Spinal cord (tissue), 10 donors: ENCODE results near the gene ATAD3A. TPM values are rescaled to one million over a fixed set of nuclear protein-coding genes. Genes with fewer than 3 reads are reported as not detected.

Experiments used
- DNase-seq, 6 donors: peaks; one replicate each; pipeline versions ENCODE4 v3.0.0 to v3.0.0-alpha.2; 2013 to 2015; ENCODE audit warnings: low spot score in 6 of 6, low read depth in 4 of 6
- H3K27ac ChIP-seq: one replicate; pipeline ENCODE4 v1.5.1; 2013; ENCODE audit warnings: low read depth, low read length, control low read depth
- H3K27me3 ChIP-seq: one replicate; pipeline ENCODE4 v1.6.1; 2013; ENCODE audit warnings: low read length; ENCODE audit not compliant: control insufficient read depth, insufficient read depth
- H3K36me3 ChIP-seq: one replicate; pipeline ENCODE4 v1.6.1; 2013; ENCODE audit warnings: low read length; ENCODE audit not compliant: control insufficient read depth, insufficient read depth
- H3K4me1 ChIP-seq: one replicate; pipeline ENCODE4 v1.6.1; 2013; ENCODE audit warnings: low read length; ENCODE audit not compliant: control insufficient read depth, insufficient read depth
- H3K4me3 ChIP-seq: one replicate; pipeline ENCODE4 v1.5.1; 2013; ENCODE audit warnings: low read depth, low read length, control low read depth
- H3K9me3 ChIP-seq: one replicate; pipeline ENCODE4 v1.6.1; 2013; ENCODE audit warnings: low read length; ENCODE audit not compliant: control insufficient read depth, insufficient read depth
- WGBS: methylation state at CpG from one replicate; pipeline ENCODE4 v1.1.5; 2013; ENCODE audit warnings: missing lambda C conversion rate; ENCODE audit not compliant: insufficient coverage; 5-methylcytosine and 5-hydroxymethylcytosine counted together
- polyA plus RNA-seq, 2 donors: library from polyadenylated mRNA; unstranded; fragments of 120-200 nt; gene quantifications; one replicate each; pipeline ENCODE4 v1.2.1, GENCODE V29; 2013; ENCODE audit not compliant: insufficient read length in 2 of 2
- total RNA-seq, 2 donors: library from RNA; depleted of rRNA in 1 of 2; stranded (reverse); fragments of 120-200 nt in 1 of 2; fragments of >200 nt in 1 of 2; gene quantifications; one replicate each; pipeline versions ENCODE4 v1.2.3 to v1.2.4, GENCODE V29; 2013 to 2014
- donor health status: healthy.

The ATAD3A gene
- total and polyA plus RNA-seq, 4 donors, result 9.0 to 45.7 (median 27.5) TPM

DNA sequence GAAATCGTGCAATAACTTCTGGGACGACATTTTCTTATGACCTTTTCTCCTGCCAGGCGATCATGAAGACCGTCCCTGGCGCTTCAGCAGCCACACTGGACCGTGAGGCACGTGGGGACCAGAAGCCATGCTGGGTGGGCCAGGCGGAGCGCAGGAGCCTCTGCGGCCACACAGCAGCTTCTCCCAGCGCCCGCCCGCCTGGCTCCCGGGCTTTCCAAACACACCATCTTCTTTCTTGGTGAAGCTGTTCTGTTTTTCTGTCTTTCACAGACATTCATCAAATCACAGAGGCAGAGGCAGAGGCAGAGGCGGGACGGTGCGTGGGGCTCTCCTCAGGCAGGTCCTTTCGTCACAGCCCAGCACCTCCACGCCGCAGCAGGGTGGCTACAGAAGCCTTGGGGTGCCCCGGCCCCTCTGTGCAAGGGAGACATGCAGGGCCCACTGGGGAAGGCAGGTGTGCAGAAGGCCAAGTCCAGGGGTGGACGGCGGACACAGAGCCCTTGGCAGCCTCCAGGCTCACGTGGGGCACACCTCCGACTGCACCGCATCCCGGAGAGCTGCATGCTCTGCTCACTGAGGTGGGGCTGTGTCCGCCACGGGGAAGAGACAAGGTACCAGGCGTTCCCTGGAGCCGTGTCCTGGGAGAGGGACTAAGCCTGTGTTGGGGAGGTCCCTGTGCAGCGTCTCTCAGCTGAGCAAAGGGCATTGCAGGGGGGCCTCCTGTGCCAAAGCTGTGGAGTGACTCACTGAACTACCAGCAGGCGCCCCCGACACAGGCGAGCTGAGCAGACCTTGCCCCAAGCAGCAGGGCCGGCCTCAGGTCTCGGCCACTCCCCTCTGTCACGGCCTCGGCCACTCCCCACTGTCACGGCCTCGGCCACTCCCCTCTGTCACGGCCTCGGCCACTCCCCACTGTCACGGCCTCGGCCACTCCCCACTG, 31.1 kb downstream of the ATAD3A start:
- 90% methylated on average over 39 of the region's 45 CpGs for WGBS
- Histone ChIP-seq H3K36me3 (peaks cover 82% of the 10 kb centered on the region), H3K9me3 (no peaks in the 10 kb centered on the region), H3K27me3 (no peaks in the 10 kb centered on the region), H3K27ac (no peak overlapping the region), H3K4me3 (no peak overlapping the region), H3K4me1 (peaks cover 28% of the 10 kb centered on the region)
- DNase-seq, result no peak

DNA sequence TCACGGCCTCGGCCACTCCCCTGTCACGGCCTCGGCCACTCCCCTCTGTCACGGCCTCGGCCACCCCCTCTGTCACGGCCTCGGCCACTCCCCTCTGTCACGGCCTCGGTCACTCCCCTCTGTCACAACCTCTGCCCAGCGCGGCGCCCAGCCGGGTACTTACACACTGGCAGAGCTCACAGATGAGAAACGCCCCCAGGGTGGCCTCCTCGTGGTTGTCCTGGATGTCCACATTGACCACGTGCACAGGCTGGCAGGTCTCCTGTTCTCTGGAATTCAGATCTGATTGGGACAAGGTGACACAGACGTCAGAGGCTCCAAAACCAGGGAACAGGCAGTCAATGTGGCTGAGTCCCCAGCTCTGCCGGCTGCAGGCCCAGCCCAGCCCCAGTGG, 31.7 kb downstream of the ATAD3A start:
- no peak for DNase-seq
- no peaks in the 10 kb centered on the region for H3K9me3 ChIP-seq
- H3K27me3 ChIP-seq, result no peaks in the 10 kb centered on the region
- peaks cover 82% of the 10 kb centered on the region for H3K36me3 ChIP-seq
- H3K27ac ChIP-seq, result no peak overlapping the region
- H3K4me3 ChIP-seq, result no peak overlapping the region
- WGBS, result 89% methylated on average over 19 of the region's 19 CpGs
- peaks cover 22% of the 10 kb centered on the region for H3K4me1 ChIP-seq

- Histone ChIP-seq H3K9me3 (no peaks in the 10 kb centered on the region), H3K27me3 (no peaks in the 10 kb centered on the region), H3K27ac (no peak overlapping the region), H3K4me1 (peaks cover 15% of the 10 kb centered on the region), H3K36me3 (peaks cover 75% of the 10 kb centered on the region), H3K4me3 (no peak overlapping the region)
- no peak for DNase-seq
- 95% methylated on average over 8 of the region's 10 CpGs for WGBS
Measured at GRCh38 chr1:1544544-1544943, 32.6 kb downstream of the ATAD3A start.

DNA sequence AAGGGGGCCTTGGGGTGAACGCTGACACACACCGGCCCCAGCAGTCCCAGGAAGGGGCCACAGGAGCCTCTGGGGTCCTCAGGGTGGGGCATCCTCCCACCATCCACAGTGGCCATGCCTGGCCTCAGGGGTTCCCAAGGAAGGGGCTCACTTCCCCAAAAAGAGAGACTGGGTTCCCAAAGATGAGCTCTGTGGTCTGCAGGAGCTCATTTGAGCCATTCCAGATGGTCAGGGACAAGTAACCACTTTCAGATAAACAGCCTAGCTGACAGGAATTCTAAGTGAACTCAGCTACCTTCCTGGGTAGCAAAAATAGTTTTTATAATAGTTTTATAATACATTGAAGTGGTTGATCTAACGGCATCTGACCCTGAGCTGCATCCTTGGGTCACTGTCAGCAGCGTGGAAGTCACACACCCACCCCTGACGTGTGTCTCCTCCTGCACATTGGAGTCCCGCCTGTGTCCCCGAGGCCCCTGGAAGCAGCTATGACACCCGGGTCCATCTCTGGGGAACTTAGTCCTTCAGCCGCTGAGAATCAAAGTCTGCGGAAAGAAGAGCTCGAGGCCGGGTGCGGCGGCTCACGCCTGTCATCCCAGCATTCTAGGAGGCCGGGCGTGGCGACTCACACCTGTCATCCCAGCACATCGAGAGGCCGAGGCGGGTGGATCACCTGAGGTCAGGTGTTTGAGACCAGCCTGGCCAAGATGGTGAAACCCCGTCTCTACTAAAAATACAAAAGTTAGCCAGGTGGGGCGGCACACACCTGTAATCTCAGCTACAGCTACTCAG, 34.2 kb downstream of the ATAD3A start:
- no peak for DNase-seq
- no peak overlapping the region for H3K4me3 ChIP-seq
- H3K27ac ChIP-seq, result no peak overlapping the region
- peaks cover 21% of the 10 kb centered on the region for H3K4me1 ChIP-seq
- WGBS, result 94% methylated on average over 21 of the region's 23 CpGs
- H3K27me3 ChIP-seq, result no peaks in the 10 kb centered on the region
- peaks cover 77% of the 10 kb centered on the region for H3K36me3 ChIP-seq
- no peaks in the 10 kb centered on the region for H3K9me3 ChIP-seq

GRCh38 chr1:1547011-1547410, 35.0 kb downstream of the ATAD3A start:
- H3K9me3 ChIP-seq, result no peaks in the 10 kb centered on the region
- no peak overlapping the region for H3K27ac ChIP-seq
- no peaks in the 10 kb centered on the region for H3K27me3 ChIP-seq
- no peak overlapping the region for H3K4me3 ChIP-seq
- DNase-seq, result no peak
- 85% methylated on average over 7 of the region's 9 CpGs for WGBS
- peaks cover 20% of the 10 kb centered on the region for H3K4me1 ChIP-seq
- H3K36me3 ChIP-seq, result peaks cover 75% of the 10 kb centered on the region

DNA sequence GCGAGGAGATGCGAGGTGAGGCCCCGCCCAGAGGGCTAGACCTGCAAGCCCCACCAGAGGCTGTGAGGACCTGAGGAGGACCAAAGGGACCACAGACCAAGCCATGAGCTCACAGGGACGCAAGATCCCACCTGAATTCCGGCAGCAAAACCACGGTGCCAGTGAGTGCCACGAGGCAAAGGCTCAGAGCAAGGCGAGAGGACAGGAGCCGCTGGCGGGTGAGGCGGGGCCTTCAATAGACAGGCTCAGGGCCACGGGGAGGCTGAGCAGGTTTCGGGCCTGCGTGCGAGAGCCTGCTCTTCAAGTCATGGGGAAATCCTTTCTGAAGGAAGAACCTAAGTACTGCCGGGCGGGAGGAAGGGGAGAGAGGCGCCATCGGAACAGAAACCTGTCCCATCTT, 35.5 kb downstream of the ATAD3A start:
- no peaks in the 10 kb centered on the region for H3K9me3 ChIP-seq
- no peak overlapping the region for H3K4me3 ChIP-seq
- H3K4me1 ChIP-seq, result peaks cover 19% of the 10 kb centered on the region
- no peak overlapping the region for H3K27ac ChIP-seq
- DNase-seq, result no peak
- no peaks in the 10 kb centered on the region for H3K27me3 ChIP-seq
- peaks cover 75% of the 10 kb centered on the region for H3K36me3 ChIP-seq
- WGBS, result 88% methylated on average over 18 of the region's 19 CpGs

GRCh38 chr1:1548591-1548990, 36.6 kb downstream of the ATAD3A start:
- DNase-seq, result no peak
- Histone ChIP-seq H3K9me3 (no peaks in the 10 kb centered on the region), H3K27ac (no peak overlapping the region), H3K4me3 (no peak overlapping the region), H3K4me1 (peaks cover 16% of the 10 kb centered on the region), H3K27me3 (no peaks in the 10 kb centered on the region), H3K36me3 (peaks cover 64% of the 10 kb centered on the region)
- 90% methylated on average over 13 of the region's 14 CpGs for WGBS

DNA sequence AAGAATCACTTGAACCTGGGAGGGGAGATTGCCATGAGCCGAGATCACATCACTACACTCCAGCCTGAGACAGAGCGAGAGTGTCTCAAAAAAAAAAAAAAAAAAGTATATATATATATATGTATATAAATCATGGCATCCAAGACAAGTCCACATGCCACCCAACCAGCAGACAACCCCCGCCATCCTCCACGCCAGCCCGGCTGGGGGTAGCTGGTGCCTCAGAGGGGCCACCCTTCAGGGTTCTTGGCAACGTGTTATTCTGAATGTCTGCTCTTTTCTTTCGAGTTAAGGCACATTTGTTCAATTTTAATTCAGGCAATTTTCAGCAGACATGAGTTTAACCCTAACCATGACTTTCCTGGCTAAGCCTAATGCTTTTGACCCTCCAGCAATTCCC, 38.1 kb downstream of the ATAD3A start:
- DNase-seq, result no peak
- no peaks in the 10 kb centered on the region for H3K27me3 ChIP-seq
- H3K36me3 ChIP-seq, result peaks cover 65% of the 10 kb centered on the region
- WGBS, result 45% methylated on average over 4 of the region's 7 CpGs
- H3K27ac ChIP-seq, result no peak overlapping the region
- no peaks in the 10 kb centered on the region for H3K9me3 ChIP-seq
- H3K4me3 ChIP-seq, result no peak overlapping the region
- peaks cover 22% of the 10 kb centered on the region for H3K4me1 ChIP-seq

DNA sequence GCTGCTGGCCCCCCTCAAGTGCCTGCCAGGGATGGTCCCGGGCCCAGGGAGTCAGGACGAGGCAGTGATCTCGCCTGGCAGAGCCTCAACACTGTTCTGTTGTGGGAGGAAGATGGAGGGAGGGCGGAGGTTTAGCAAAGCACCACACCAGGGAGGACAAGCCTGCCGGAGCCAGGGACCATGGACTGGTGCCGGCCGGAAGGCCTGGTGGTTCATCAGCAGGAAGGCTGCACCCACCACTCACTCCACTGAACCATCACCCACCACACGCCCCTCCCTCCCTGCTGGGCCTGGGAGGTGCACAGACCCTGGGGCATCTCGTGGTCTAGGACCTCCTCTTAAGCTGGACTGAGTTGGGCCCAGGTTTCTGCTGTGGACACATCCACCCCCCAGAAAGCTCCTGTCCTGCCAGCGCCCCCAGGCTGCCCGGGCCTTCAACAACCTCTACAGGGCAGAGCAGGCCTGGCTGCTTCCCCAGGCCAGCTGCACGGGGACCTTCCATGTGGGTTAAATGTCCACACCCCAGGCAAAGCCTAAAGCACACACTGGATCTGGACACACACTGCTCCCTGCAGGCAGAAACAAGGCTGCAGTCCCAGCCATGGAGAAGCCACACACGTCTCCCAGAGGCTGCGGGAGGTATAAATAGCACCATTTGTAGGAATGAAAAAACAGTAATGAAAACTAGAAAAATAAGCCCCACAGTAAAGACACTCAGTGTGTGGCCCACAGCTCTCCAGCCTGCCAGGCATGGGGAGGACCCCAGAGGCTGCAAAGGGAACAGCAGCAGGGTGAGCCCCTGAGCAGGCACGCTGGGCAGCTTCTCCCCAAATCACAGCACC, 38.9 kb downstream of the ATAD3A start:
- H3K4me1 ChIP-seq, result peaks cover 24% of the 10 kb centered on the region
- H3K9me3 ChIP-seq, result no peaks in the 10 kb centered on the region
- peaks cover 69% of the 10 kb centered on the region for H3K36me3 ChIP-seq
- H3K27me3 ChIP-seq, result no peaks in the 10 kb centered on the region
- DNase-seq, result peak in 1 of 6 donors; percentile 69
- peak overlapping the region; percentile 33 for H3K27ac ChIP-seq
- 57% methylated on average over 10 of the region's 15 CpGs for WGBS
- H3K4me3 ChIP-seq, result no peak overlapping the region
